Measurements from ENCODE around the gene DCLK3.

DNA sequence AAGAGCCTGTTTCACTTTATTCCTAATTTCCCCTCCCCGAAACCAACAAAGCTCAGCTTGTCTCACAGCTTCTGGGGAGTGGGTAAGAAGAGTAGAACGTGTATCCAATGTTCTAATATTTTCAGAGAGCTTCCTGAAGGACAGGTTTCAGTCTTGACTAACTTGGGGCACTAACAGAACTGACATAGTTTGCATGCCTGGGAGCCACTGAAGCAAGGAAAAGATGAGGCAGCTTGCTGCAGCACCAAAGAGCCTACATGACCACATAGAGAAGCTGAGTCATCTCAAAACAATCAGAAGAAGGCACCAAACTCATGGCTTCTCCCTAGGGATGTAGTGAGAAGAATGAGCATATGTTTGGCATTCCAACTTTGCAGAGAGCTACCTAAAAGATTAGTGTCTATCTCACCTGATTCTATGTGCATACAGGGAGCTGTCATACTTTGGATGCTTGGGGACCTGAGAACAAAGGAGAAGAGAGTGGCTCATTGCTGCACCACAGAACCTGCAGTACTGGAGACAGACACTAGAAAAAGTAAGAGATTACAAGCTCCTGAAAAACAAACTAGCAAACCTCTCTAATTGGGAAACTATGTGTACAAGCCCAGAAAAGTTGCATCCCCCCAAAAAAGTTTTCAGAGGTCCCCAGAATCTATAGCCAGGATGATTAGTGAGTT is 86.9 kb downstream of the DCLK3 start:
- no peak for TF ChIP-seq CTCF (IDR thresholded peaks at IDR 0.05)
- no peak for TF ChIP-seq POLR2A (IDR thresholded peaks at IDR 0.05)
- TF ChIP-seq POLR2AphosphoS5 (IDR thresholded peaks at IDR 0.05; ENCODE audit: insufficient read depth in 1 of 2, low read depth in 1 of 2): no peak

All from vagina (tissue), 2 donors.